CD8-positive, alpha-beta memory T cell (primary cell): Measurements from ENCODE around the gene RPL36. TPM values are rescaled to one million over a fixed set of nuclear protein-coding genes. Genes with fewer than 3 reads are reported as not detected.

Experiments used
- CTCF ChIA-PET: fragments of 350-600 bp; sonication (Branson Sonifier 250); formaldehyde crosslinking; loops from one replicate; lab custom pipeline; 2021; ENCODE audit warnings: antibody characterized with exemption; lab: Charles Lee
- POLR2A ChIA-PET: fragments of 350-600 bp; sonication (Branson Sonifier 250); formaldehyde crosslinking; loops from one replicate; lab custom pipeline; 2021; ENCODE audit warnings: antibody characterized with exemption; lab: Charles Lee
- DNase-seq, 5 donors: peaks; one replicate each; pipeline versions ENCODE4 v3.0.0 to v3.0.0-alpha.2; 2020 to 2022; ENCODE audit warnings: mixed read lengths in 1 of 5
- H3K27ac ChIP-seq: one replicate; pipeline ENCODE4 v1.7.0; 2013; ENCODE audit warnings: low read depth, mild to moderate bottlenecking, low read length, moderate library complexity
- H3K27me3 ChIP-seq: 2 replicates; pipeline ENCODE4 v1.7.0; 2013; ENCODE audit warnings: low read length, mild to moderate bottlenecking; ENCODE audit not compliant: insufficient read depth, poor library complexity, severe bottlenecking
- H3K36me3 ChIP-seq: 2 replicates; pipeline ENCODE4 v1.7.0; 2013; ENCODE audit warnings: mild to moderate bottlenecking, low read length, moderate library complexity; ENCODE audit not compliant: insufficient read depth
- H3K4me1 ChIP-seq: 2 replicates; pipeline ENCODE4 v1.7.0; 2013; ENCODE audit warnings: mild to moderate bottlenecking, low read length, moderate library complexity; ENCODE audit not compliant: insufficient read depth
- H3K4me3 ChIP-seq: 2 replicates; pipeline ENCODE4 v1.7.0; 2013; ENCODE audit warnings: mild to moderate bottlenecking, low read length
- H3K9me3 ChIP-seq: 2 replicates; pipeline ENCODE4 v1.7.0; 2013; ENCODE audit warnings: mild to moderate bottlenecking, low read length
- H3K27ac Mint-ChIP-seq, 8 donors: one replicate each; pipeline ENCODE4 v1.8.0; 2020 to 2021; ENCODE audit warnings: mixed read lengths in 8 of 8, mild to moderate bottlenecking in 6 of 8, inconsistent platforms in 3 of 8, moderate library complexity in 3 of 8
- H3K27me3 Mint-ChIP-seq, 2 donors: one replicate each; pipeline ENCODE4 v1.8.0; 2020 to 2021; ENCODE audit warnings: mixed read lengths in 2 of 2, mild to moderate bottlenecking in 1 of 2, moderate library complexity in 1 of 2
- H3K36me3 Mint-ChIP-seq, 3 donors: one replicate each; pipeline ENCODE4 v1.8.0; 2020 to 2021; ENCODE audit warnings: mixed read lengths in 3 of 3, inconsistent platforms in 1 of 3, mild to moderate bottlenecking in 1 of 3
- H3K4me1 Mint-ChIP-seq, 3 donors: one replicate each; pipeline ENCODE4 v1.8.0; 2020 to 2021; ENCODE audit warnings: mixed read lengths in 3 of 3, inconsistent platforms in 1 of 3, mild to moderate bottlenecking in 1 of 3
- H3K4me3 Mint-ChIP-seq, 7 donors: one replicate each; pipeline ENCODE4 v1.8.0; 2020 to 2021; ENCODE audit warnings: mixed read lengths in 7 of 7, mild to moderate bottlenecking in 6 of 7, moderate library complexity in 4 of 7, inconsistent platforms in 2 of 7
- H3K9me3 Mint-ChIP-seq, 5 donors: one replicate each; pipeline ENCODE4 v1.8.0; 2020 to 2022; ENCODE audit warnings: mixed read lengths in 5 of 5, mild to moderate bottlenecking in 3 of 5, moderate library complexity in 2 of 5, inconsistent platforms in 1 of 5
- polyA plus RNA-seq: library from polyadenylated mRNA; unstranded; fragments of 300-500 nt; fragmentation: Illumina TruSeq; gene quantifications from one replicate; pipeline ENCODE4 v1.2.3, GENCODE V29; 2021
- total RNA-seq, 2 experiments: library from RNA; stranded (reverse); gene quantifications; one replicate each; pipeline ENCODE4 v1.2.3, GENCODE V29; 2021

RPL36 gene
- total and polyA plus RNA-seq, 3 experiments from 2014 or later: 1,478 to 2,003 (median 1,485) TPM

DNA sequence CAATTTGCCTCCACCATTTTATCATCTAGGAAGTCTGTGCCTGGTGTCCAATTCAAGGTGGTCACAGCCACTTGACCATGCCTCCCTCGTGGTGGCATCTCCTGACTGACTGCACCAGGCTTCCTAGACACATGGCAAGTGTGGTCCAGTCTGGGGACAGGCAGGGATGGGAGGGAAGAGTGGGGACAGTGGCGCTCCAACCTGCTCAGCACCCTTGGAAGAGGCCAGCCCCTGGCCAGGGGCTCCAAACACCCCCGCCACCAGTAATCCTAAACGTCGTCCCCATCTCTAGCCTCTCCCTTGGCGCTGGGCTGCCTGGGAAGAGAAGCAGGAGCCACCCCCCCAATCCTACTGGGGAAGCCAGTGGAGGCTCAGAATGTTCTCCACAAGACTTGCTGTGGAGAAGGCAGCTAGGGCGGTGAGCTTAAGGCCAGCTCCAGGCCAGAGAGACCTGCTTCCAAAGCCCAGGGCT, 2.7 kb downstream of the RPL36 start:
- no peaks in the 10 kb centered on the region for H3K27me3 ChIP-seq
- peaks cover 12% of the 10 kb centered on the region for H3K36me3 ChIP-seq
- Mint-ChIP-seq H3K27me3 (no peaks in the 10 kb centered on the region), H3K9me3 (no peaks in the 10 kb centered on the region), H3K4me3 (peak overlapping the region; percentile 18 to 94 (median 66)), H3K4me1 (peaks cover 21 to 48% (median 22%) of the 10 kb centered on the region in 3 donors), H3K27ac (peak overlapping the region in 7 of 8 donors; percentile 61 to 95 (median 66)), H3K36me3 (peaks cover 0 to 65% (median 0%) of the 10 kb centered on the region in 3 donors)
- no peak overlapping the region for H3K4me3 ChIP-seq
- H3K9me3 ChIP-seq: no peaks in the 10 kb centered on the region
- no peak for DNase-seq
- peaks cover 10% of the 10 kb centered on the region for H3K4me1 ChIP-seq
- POLR2A ChIA-PET: interaction anchor here (1.4 kb wide), 1 partner anchor 27 kb away, joined by 3 read pairs; the partner anchor contains the start of gene LONP1
- CTCF ChIA-PET: interaction anchor here (1.5 kb wide), 1 partner anchor 29 kb away, joined by 3 read pairs; no protein-coding TSS in a partner anchor
- no peak overlapping the region for H3K27ac ChIP-seq

GRCh38 chr19:5693195-5694166, 3.4 kb downstream of the RPL36 start:
- Mint-ChIP-seq H3K27ac (peak overlapping the region in 5 of 8 donors; percentile 22 to 86 (median 54)), H3K36me3 (peaks cover 0 to 69% (median 0%) of the 10 kb centered on the region in 3 donors), H3K9me3 (no peaks in the 10 kb centered on the region), H3K27me3 (no peaks in the 10 kb centered on the region), H3K4me1 (peaks cover 17 to 43% (median 22%) of the 10 kb centered on the region in 3 donors), H3K4me3 (peak overlapping the region in 2 of 7 donors; percentile 18 to 94)
- ChIA-PET CTCF (interaction anchor here (1.5 kb wide), 1 partner anchor 28 kb away, joined by 3 read pairs; no protein-coding TSS in a partner anchor), POLR2A (interaction anchor here (1.4 kb wide), 1 partner anchor 26 kb away, joined by 3 read pairs; the partner anchor contains the start of gene LONP1)
- H3K36me3 ChIP-seq: peaks cover 12% of the 10 kb centered on the region
- H3K9me3 ChIP-seq: no peaks in the 10 kb centered on the region
- no peak for DNase-seq
- H3K27ac ChIP-seq: no peak overlapping the region
- H3K27me3 ChIP-seq: no peaks in the 10 kb centered on the region
- H3K4me1 ChIP-seq: peaks cover 10% of the 10 kb centered on the region
- no peak overlapping the region for H3K4me3 ChIP-seq

GRCh38 chr19:5694167-5694955, 4.3 kb downstream of the RPL36 start:
- ChIA-PET CTCF (interaction anchor here (1.4 to 1.5 kb wide), 2 partner anchors 25 to 27 kb away, joined by 3 read pairs; no protein-coding TSS in a partner anchor), POLR2A (interaction anchor here (1.4 kb wide), 1 partner anchor 26 kb away, joined by 3 read pairs; the partner anchor contains the start of gene LONP1)
- Mint-ChIP-seq H3K27ac (no peak overlapping the region), H3K4me3 (peak overlapping the region in 1 of 7 donors; percentile 27), H3K4me1 (peaks cover 16 to 38% (median 22%) of the 10 kb centered on the region in 3 donors), H3K36me3 (peaks cover 0 to 77% (median 0%) of the 10 kb centered on the region in 3 donors), H3K9me3 (no peaks in the 10 kb centered on the region), H3K27me3 (no peaks in the 10 kb centered on the region)
- no peak overlapping the region for H3K4me3 ChIP-seq
- no peak overlapping the region for H3K27ac ChIP-seq
- DNase-seq: no peak
- no peaks in the 10 kb centered on the region for H3K27me3 ChIP-seq
- peaks cover 10% of the 10 kb centered on the region for H3K4me1 ChIP-seq
- H3K9me3 ChIP-seq: no peaks in the 10 kb centered on the region
- H3K36me3 ChIP-seq: peaks cover 18% of the 10 kb centered on the region

- Histone ChIP-seq H3K27me3 (no peaks in the 10 kb centered on the region), H3K4me3 (no peak overlapping the region), H3K4me1 (peaks cover 10% of the 10 kb centered on the region), H3K36me3 (peaks cover 18% of the 10 kb centered on the region), H3K9me3 (no peaks in the 10 kb centered on the region), H3K27ac (no peak overlapping the region)
- ChIA-PET CTCF (interaction anchor here (1.4 kb wide), 1 partner anchor 24 kb away, joined by 3 read pairs; no protein-coding TSS in a partner anchor), POLR2A (no interaction called here)
- Mint-ChIP-seq H3K4me3 (no peak overlapping the region), H3K27me3 (no peaks in the 10 kb centered on the region), H3K36me3 (peaks cover 0 to 76% (median 0%) of the 10 kb centered on the region in 3 donors), H3K27ac (peak overlapping the region in 2 of 8 donors; percentile 32 to 36), H3K9me3 (no peaks in the 10 kb centered on the region), H3K4me1 (peaks cover 11 to 34% (median 17%) of the 10 kb centered on the region in 3 donors)
- no peak for DNase-seq
Observed at GRCh38 chr19:5694956-5695648, 5.0 kb downstream of the RPL36 start.

- peaks cover 18% of the 10 kb centered on the region for H3K36me3 ChIP-seq
- peak overlapping the region in 1 of 8 donors; percentile 36 for H3K27ac Mint-ChIP-seq
Observed at GRCh38 chr19:5695649-5696195, 5.6 kb downstream of the RPL36 start.

GRCh38 chr19:5696196-5697021, 6.3 kb downstream of the RPL36 start:
- no peak for DNase-seq
- Histone ChIP-seq H3K4me3 (no peak overlapping the region), H3K4me1 (peaks cover 3% of the 10 kb centered on the region), H3K36me3 (peaks cover 18% of the 10 kb centered on the region), H3K27ac (no peak overlapping the region), H3K9me3 (no peaks in the 10 kb centered on the region), H3K27me3 (no peaks in the 10 kb centered on the region)
- ChIA-PET CTCF (no interaction called here), POLR2A (no interaction called here)
- Mint-ChIP-seq H3K4me1 (peaks cover 2 to 22% (median 9%) of the 10 kb centered on the region in 3 donors), H3K27me3 (no peaks in the 10 kb centered on the region), H3K4me3 (no peak overlapping the region), H3K9me3 (no peaks in the 10 kb centered on the region), H3K36me3 (peaks cover 0 to 74% (median 3%) of the 10 kb centered on the region in 3 donors), H3K27ac (peak overlapping the region in 1 of 8 donors; percentile 38)

More at GRCh38 chr19:5695649-5696195, 5.6 kb downstream of the RPL36 start:
- Mint-ChIP-seq H3K36me3 (peaks cover 0 to 73% (median 0%) of the 10 kb centered on the region in 3 donors), H3K4me1 (peaks cover 7 to 27% (median 14%) of the 10 kb centered on the region in 3 donors), H3K9me3 (no peaks in the 10 kb centered on the region), H3K4me3 (no peak overlapping the region), H3K27me3 (no peaks in the 10 kb centered on the region)
- Histone ChIP-seq H3K27me3 (no peaks in the 10 kb centered on the region), H3K9me3 (no peaks in the 10 kb centered on the region), H3K4me1 (peaks cover 10% of the 10 kb centered on the region), H3K4me3 (no peak overlapping the region), H3K27ac (no peak overlapping the region)
- DNase-seq: no peak
- CTCF ChIA-PET: interaction anchor here (1.4 kb wide), 1 partner anchor 23 kb away, joined by 3 read pairs; no protein-coding TSS in a partner anchor
- POLR2A ChIA-PET: no interaction called here
